SKM-1 (cell line): ENCODE measurements around the gene KCND2.
"Not testable (repeated sequence)": the region's sequence is repeated elsewhere in the genome, so short reads cannot be mapped to it uniquely, and the experiment has no call there.

Experiments
- DNase-seq: peaks from one replicate; lab custom pipeline; 2025; ENCODE audit not compliant: unreplicated experiment; lab: John Stamatoyannopoulos, UW

KCND2 gene

GRCh38 chr7:120272701-120273475 lies at the start of gene KCND2:
Gene KCND2 (plus strand): TSS chr7:120273175.
- DNase-seq, result no peak

- no peak for DNase-seq
Measured at GRCh38 chr7:120226188-120226587, 46.8 kb upstream of the KCND2 start.

GRCh38 chr7:120227255-120227654 lies 45.7 kb upstream of the KCND2 start:
- DNase-seq, result no peak

- DNase-seq, result no peak
Measured at GRCh38 chr7:120229084-120229483, 43.9 kb upstream of the KCND2 start.

GRCh38 chr7:120233338-120233737 lies 39.6 kb upstream of the KCND2 start:
- DNase-seq, result no peak

GRCh38 chr7:120240350-120240749 lies 32.6 kb upstream of the KCND2 start:
- not testable (repeated sequence) for DNase-seq

GRCh38 chr7:120241973-120242372 lies 31.0 kb upstream of the KCND2 start:
- DNase-seq, result no peak

GRCh38 chr7:120254845-120255244 lies 18.1 kb upstream of the KCND2 start:
- DNase-seq, result no peak

- no peak for DNase-seq
Measured at GRCh38 chr7:120256344-120257070, 16.5 kb upstream of the KCND2 start.

GRCh38 chr7:120259386-120259785 lies 13.6 kb upstream of the KCND2 start:
- no peak for DNase-seq

- DNase-seq, result no peak
Measured at GRCh38 chr7:120260111-120260510, 12.9 kb upstream of the KCND2 start.

GRCh38 chr7:120272261-120272660 lies 714 bp upstream of the KCND2 start:
- DNase-seq, result peak; percentile 56

GRCh38 chr7:120273476-120273975 lies 551 bp downstream of the KCND2 start:
- DNase-seq, result no peak

- no peak for DNase-seq
Measured at GRCh38 chr7:120274482-120274881, 1.5 kb downstream of the KCND2 start.

GRCh38 chr7:120274899-120275298 lies 1.9 kb downstream of the KCND2 start:
- DNase-seq, result no peak

GRCh38 chr7:120276720-120277119 lies 3.7 kb downstream of the KCND2 start:
- DNase-seq, result no peak

- no peak for DNase-seq
Measured at GRCh38 chr7:120278773-120279172, 5.8 kb downstream of the KCND2 start.

GRCh38 chr7:120280743-120281142 lies 7.8 kb downstream of the KCND2 start:
- no peak for DNase-seq

GRCh38 chr7:120293027-120293426 lies 20.1 kb downstream of the KCND2 start:
- no peak for DNase-seq

GRCh38 chr7:120302190-120302589 lies 29.2 kb downstream of the KCND2 start:
- no peak for DNase-seq

- no peak for DNase-seq
Measured at GRCh38 chr7:120303105-120303504, 30.1 kb downstream of the KCND2 start.

- no peak for DNase-seq
Measured at GRCh38 chr7:120304674-120305073, 31.7 kb downstream of the KCND2 start.
